Thyroid gland (tissue), 4 donors: ENCODE data around the gene CSN1S1. TPM values are rescaled to one million over a fixed set of nuclear protein-coding genes. Genes with fewer than 3 reads are reported as not detected.

Experiments
- DNase-seq, 2 donors: peaks; one replicate each; pipeline ENCODE4 v3.0.0-alpha.2; 2019
- H3K27ac ChIP-seq, 3 donors: fragments of 200-600 bp; sonication (generic); 1 replicate in 2 of 3; 2 replicates in 1 of 3; pipeline ENCODE4 v1.5.1; 2016 to 2019; ENCODE audit warnings: mild to moderate bottlenecking in 1 of 3, moderate library complexity in 1 of 3
- H3K27me3 ChIP-seq: fragments of 200-600 bp; sonication (generic); one replicate; pipeline ENCODE4 v1.5.1; 2019
- H3K36me3 ChIP-seq, 2 donors: fragments of 200-600 bp; sonication (generic); one replicate each; pipeline ENCODE4 v1.5.1; 2016 to 2019
- H3K4me1 ChIP-seq, 2 donors: fragments of 200-600 bp; sonication (generic); one replicate each; pipeline ENCODE4 v1.5.1; 2017 to 2019
- H3K4me3 ChIP-seq, 3 donors: fragments of 200-600 bp; sonication (generic); replicated peaks in 1 of 3; 1 replicate in 2 of 3; 2 replicates in 1 of 3; pipeline ENCODE4 v1.5.1; 2016; ENCODE audit warnings: mild to moderate bottlenecking in 1 of 3
- H3K9me3 ChIP-seq: fragments of 200-600 bp; sonication (generic); one replicate; pipeline ENCODE4 v1.5.1; 2017
- CTCF ChIP-seq, 6 experiments: fragments of 200-600 bp in 3 of 6; fragments of 450-650 bp in 3 of 6; sonication (generic) in 3 of 6; IDR thresholded peaks; one replicate each; pipeline ENCODE4 v1.5.1; 2016 to 2019; ENCODE audit warnings: antibody characterized with exemption in 6 of 6, mild to moderate bottlenecking in 2 of 6, inconsistent platforms in 1 of 6, moderate library complexity in 1 of 6
- POLR2A ChIP-seq, 2 donors: fragments of 450-650 bp; IDR thresholded peaks; one replicate each; pipeline ENCODE4 v1.6.1; 2017; ENCODE audit warnings: antibody characterized with exemption in 2 of 2, mild to moderate bottlenecking in 2 of 2, moderate library complexity in 1 of 2
- WGBS, 2 donors: methylation state at CpG; one replicate each; pipeline ENCODE4 v1.1.5; 2017; 5-methylcytosine and 5-hydroxymethylcytosine counted together
- intact Hi-C: fragments of 100-400 bp; cut with DNase I; formaldehyde crosslinking; loops from one replicate; pipeline ENCODE4 v1.15.1; 2023
- total RNA-seq, 4 donors: library from RNA; depleted of rRNA; stranded (reverse); fragments of >200 nt; gene quantifications; one replicate each; pipeline ENCODE4 v1.2.3, GENCODE V29; 2016

CSN1S1 gene
- total RNA-seq, 4 donors from 2014 or later: not detected

- 93 to 95% methylated on average over 3 of the region's 3 CpGs for WGBS, 2 donors
- TF ChIP-seq CTCF (IDR thresholded peaks at IDR 0.05) (no peak), POLR2A (IDR thresholded peaks at IDR 0.05) (no peak)
- DNase-seq: no peak
Measured at GRCh38 chr4:69894721-69895120, 36.1 kb upstream of the CSN1S1 start.

GRCh38 chr4:69896530-69897116, 34.2 kb upstream of the CSN1S1 start:
- no peak overlapping the region for H3K27ac ChIP-seq
- intact Hi-C loops: loop anchor here (10.0 kb wide), 1 partner anchor 608 kb away; no protein-coding TSS in a partner anchor
- no peaks in the 10 kb centered on the region for H3K9me3 ChIP-seq
- no peak for DNase-seq
- TF ChIP-seq CTCF (IDR thresholded peaks at IDR 0.05) (peak in 4 of 6 experiments; percentile 13 to 53 (median 52)), POLR2A (IDR thresholded peaks at IDR 0.05) (no peak)
- no peaks in the 10 kb centered on the region for H3K36me3 ChIP-seq
- no peak overlapping the region for H3K4me3 ChIP-seq
- no peaks in the 10 kb centered on the region for H3K4me1 ChIP-seq
- H3K27me3 ChIP-seq: no peaks in the 10 kb centered on the region

More at GRCh38 chr4:69894721-69895120, 36.1 kb upstream of the CSN1S1 start:
- no peak overlapping the region for H3K4me3 ChIP-seq
- H3K27ac ChIP-seq: no peak overlapping the region
- H3K36me3 ChIP-seq: no peaks in the 10 kb centered on the region
- intact Hi-C loops: loop anchor here (10.0 kb wide), 1 partner anchor 610 kb away; no protein-coding TSS in a partner anchor
- H3K27me3 ChIP-seq: no peaks in the 10 kb centered on the region
- H3K4me1 ChIP-seq: no peaks in the 10 kb centered on the region
- no peaks in the 10 kb centered on the region for H3K9me3 ChIP-seq

DNA sequence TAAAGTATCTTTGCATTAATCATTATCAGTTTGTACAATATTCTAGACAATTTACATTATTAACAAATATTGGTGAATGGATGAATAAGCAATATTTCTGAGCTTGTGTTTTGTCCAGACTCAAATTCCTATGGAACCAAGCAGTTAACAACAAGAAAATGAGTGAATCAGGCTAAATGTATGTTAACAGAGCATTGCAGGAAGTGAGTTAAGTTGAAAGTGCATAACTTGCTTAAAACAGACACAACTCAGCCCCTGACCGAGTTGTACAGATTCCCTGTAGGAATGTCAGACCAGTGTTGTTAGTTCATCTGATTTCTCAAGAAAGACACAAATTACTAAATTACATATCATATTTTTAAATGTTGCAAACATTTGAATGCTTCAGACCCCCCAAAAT, 23.7 kb upstream of the CSN1S1 start:
- no peaks in the 10 kb centered on the region for H3K36me3 ChIP-seq
- H3K27ac ChIP-seq: no peak overlapping the region
- intact Hi-C loops: no loop called here
- H3K4me1 ChIP-seq: no peaks in the 10 kb centered on the region
- DNase-seq: no peak
- TF ChIP-seq CTCF (IDR thresholded peaks at IDR 0.05): no peak
- TF ChIP-seq POLR2A (IDR thresholded peaks at IDR 0.05): no peak
- no peaks in the 10 kb centered on the region for H3K27me3 ChIP-seq
- H3K9me3 ChIP-seq: no peaks in the 10 kb centered on the region
- H3K4me3 ChIP-seq: no peak overlapping the region
- 61 to 73% methylated on average over 1 of the region's 1 CpG for WGBS, 2 donors

DNA sequence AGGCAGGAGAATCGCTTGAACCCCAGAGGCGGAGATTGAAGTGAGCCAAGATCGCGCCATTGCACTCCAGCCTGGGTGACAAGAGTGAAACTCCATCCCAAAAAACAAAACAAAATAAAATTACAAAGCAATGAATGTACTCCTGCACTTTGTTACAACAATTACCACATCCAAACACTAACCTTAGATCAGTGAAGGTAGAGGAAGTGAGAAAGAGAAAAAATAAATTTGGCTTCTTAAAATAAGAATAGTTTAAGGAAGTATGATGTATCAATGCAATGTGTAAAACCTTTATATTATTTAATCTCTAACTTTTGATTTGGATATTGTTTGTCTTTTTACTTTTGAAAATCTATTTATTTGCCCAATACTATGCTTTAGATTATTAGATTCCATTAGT, 21.7 kb upstream of the CSN1S1 start:
- Histone ChIP-seq H3K4me3 (no peak overlapping the region), H3K27ac (no peak overlapping the region), H3K27me3 (no peaks in the 10 kb centered on the region), H3K4me1 (no peaks in the 10 kb centered on the region), H3K36me3 (no peaks in the 10 kb centered on the region), H3K9me3 (no peaks in the 10 kb centered on the region)
- no peak for TF ChIP-seq CTCF (IDR thresholded peaks at IDR 0.05)
- intact Hi-C loops: no loop called here
- 94 to 96% methylated on average over 4 of the region's 4 CpGs for WGBS, 2 donors
- no peak for DNase-seq

DNA sequence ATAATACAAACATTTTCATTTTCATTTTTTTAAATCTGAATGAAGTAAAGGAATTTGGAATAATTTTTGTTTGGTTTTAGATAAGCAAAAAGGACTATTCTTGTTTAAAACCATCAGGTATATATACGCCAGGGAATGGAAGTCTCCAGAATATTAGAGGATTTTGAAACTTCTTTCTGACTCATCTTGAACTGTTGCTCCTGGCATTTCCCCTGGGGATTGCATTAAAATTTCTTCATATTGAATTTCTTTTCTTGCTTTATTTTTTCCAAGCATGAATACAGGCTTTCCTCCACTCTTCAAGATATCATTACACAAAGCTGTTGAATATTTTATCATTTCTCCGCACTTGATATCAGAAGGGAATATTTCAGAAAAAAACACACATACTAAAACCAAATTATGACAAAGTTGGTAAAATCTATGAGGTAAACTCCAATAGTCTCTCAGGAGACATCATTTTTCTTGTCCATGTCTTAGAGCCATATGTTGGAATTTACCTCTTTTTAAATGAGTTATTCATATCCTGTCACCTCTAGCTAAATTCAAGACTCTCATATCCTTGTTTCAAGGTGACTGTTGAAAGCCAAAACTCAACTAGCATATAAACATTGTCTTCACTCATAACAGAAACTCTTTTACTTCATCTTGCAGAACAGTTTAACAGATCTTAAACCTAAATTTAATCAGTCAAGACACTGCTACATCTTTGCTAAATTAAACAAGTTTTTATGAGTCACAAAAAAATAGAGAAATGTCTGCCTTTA, 20.7 kb upstream of the CSN1S1 start:
- Histone ChIP-seq H3K9me3 (no peaks in the 10 kb centered on the region), H3K27me3 (no peaks in the 10 kb centered on the region), H3K36me3 (no peaks in the 10 kb centered on the region), H3K4me3 (no peak overlapping the region), H3K27ac (no peak overlapping the region), H3K4me1 (no peaks in the 10 kb centered on the region)
- intact Hi-C loops: no loop called here
- no peak for TF ChIP-seq CTCF (IDR thresholded peaks at IDR 0.05)
- TF ChIP-seq POLR2A (IDR thresholded peaks at IDR 0.05): no peak
- WGBS, 2 donors: 86 to 88% methylated on average over 2 of the region's 2 CpGs
- DNase-seq: no peak
